Activated CD4-positive, alpha-beta T cell treated with anti-CD3 and anti-CD28 coated beads, Interleukin-10, Interleukin-2, amounts not matched to agents 100 ng/mL and 50 ng/mL, durations not matched to agents 16 hours and 8 hours (primary cell): Measurements from ENCODE around the gene USP47.
"Not testable (repeated sequence)": the region's sequence is repeated elsewhere in the genome, so short reads cannot be mapped to it uniquely, and the experiment has no call there.

Experiments used
- DNase-seq: peaks from one replicate; pipeline ENCODE4 v3.0.0-alpha.2; 2020

Gene USP47

GRCh38 chr11:11826260-11826659 is 15.5 kb upstream of the USP47 start:
- no peak for DNase-seq

GRCh38 chr11:11827272-11827671 is 14.5 kb upstream of the USP47 start:
- DNase-seq: no peak

- DNase-seq: not testable (repeated sequence)
Observed at GRCh38 chr11:11831406-11831805, 10.4 kb upstream of the USP47 start.

GRCh38 chr11:11836676-11837231 is 5.0 kb upstream of the USP47 start:
- no peak for DNase-seq

- DNase-seq: no peak
Observed at GRCh38 chr11:11839718-11840117, 2.1 kb upstream of the USP47 start.

GRCh38 chr11:11841116-11841722 is 553 bp upstream of the USP47 start:
- DNase-seq: no peak

GRCh38 chr11:11842421-11843008 is 743 bp downstream of the USP47 start:
- peak; percentile 85 for DNase-seq

- DNase-seq: peak; percentile 48
Observed at GRCh38 chr11:11843211-11843621, 1.4 kb downstream of the USP47 start.

GRCh38 chr11:11843642-11844041 is 1.9 kb downstream of the USP47 start:
- no peak for DNase-seq

GRCh38 chr11:11844272-11844671 is 2.5 kb downstream of the USP47 start:
- peak; percentile 50 for DNase-seq

GRCh38 chr11:11845071-11845470 is 3.3 kb downstream of the USP47 start:
- DNase-seq: no peak

- DNase-seq: no peak
Observed at GRCh38 chr11:11845551-11845950, 3.8 kb downstream of the USP47 start.

- DNase-seq: no peak
Observed at GRCh38 chr11:11847082-11847481, 5.3 kb downstream of the USP47 start.

GRCh38 chr11:11848891-11849746 is 7.3 kb downstream of the USP47 start:
- DNase-seq: peak; percentile 72

- DNase-seq: no peak
Observed at GRCh38 chr11:11850668-11851067, 8.9 kb downstream of the USP47 start.

GRCh38 chr11:11856638-11857037 is 14.9 kb downstream of the USP47 start:
- DNase-seq: peak; percentile 36

- no peak for DNase-seq
Observed at GRCh38 chr11:11857769-11858168, 16.0 kb downstream of the USP47 start.

GRCh38 chr11:11858676-11859075 is 16.9 kb downstream of the USP47 start:
- no peak for DNase-seq

- DNase-seq: no peak
Observed at GRCh38 chr11:11860103-11860979, 18.6 kb downstream of the USP47 start.

GRCh38 chr11:11862999-11863398 is 21.2 kb downstream of the USP47 start:
- DNase-seq: no peak

- DNase-seq: no peak
Observed at GRCh38 chr11:11864332-11864731, 22.6 kb downstream of the USP47 start.

GRCh38 chr11:11864803-11865202 is 23.0 kb downstream of the USP47 start:
- DNase-seq: no peak

GRCh38 chr11:11865449-11865848 is 23.7 kb downstream of the USP47 start:
- no peak for DNase-seq
